Measurements from ENCODE around the gene POU2AF1.

DNA sequence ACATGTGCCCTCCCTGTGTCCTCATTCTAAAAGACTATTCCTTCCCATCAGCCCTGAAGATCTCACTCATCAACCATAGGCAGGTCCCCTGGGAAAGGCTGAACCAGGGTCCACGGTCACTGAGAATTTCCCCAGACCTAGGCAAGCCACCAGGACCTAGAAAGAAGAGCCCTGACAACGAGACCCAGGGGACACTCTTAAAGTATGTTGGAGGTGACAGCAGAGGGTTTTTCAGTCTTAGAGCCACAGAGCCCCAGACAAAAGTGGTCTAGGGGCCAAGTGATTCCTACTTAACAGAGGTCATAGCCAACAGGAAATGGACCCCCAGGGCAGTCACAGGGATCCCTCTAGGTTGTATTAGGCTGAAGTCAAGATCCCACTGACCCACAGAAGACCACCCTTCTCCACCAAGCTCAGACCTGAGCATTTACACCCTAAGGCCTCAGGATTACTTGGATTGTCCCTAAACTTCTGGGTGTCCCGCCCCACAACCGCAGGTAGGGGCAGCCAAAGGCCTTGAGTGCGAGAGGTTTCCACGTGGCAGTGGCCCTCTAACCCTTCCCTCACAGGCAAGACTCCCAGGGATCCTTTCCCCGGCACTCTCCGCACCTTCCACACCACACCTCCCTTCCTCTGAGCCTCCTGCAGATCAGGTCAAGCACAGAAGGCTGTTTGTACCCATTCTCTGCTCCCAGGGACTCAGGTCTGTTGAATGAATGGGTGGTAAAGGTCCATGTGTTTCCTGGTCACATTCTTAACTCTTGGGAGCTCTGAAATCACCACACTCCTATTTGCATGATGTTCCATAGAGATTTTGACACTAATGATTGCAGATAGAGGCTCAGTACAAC lies 12.3 kb downstream of the POU2AF1 start:
- TF ChIP-seq EP300 (IDR thresholded peaks at IDR 0.05) (no peak), BHLHE40 (IDR thresholded peaks at IDR 0.05; ENCODE audit: low read depth, low read length) (no peak), HDAC2 (IDR thresholded peaks at IDR 0.05) (no peak), SREBF2 (IDR thresholded peaks at IDR 0.05) (no peak), JUNB (IDR thresholded peaks at IDR 0.05) (no peak)
- TF ChIP-seq, protein P1, sequence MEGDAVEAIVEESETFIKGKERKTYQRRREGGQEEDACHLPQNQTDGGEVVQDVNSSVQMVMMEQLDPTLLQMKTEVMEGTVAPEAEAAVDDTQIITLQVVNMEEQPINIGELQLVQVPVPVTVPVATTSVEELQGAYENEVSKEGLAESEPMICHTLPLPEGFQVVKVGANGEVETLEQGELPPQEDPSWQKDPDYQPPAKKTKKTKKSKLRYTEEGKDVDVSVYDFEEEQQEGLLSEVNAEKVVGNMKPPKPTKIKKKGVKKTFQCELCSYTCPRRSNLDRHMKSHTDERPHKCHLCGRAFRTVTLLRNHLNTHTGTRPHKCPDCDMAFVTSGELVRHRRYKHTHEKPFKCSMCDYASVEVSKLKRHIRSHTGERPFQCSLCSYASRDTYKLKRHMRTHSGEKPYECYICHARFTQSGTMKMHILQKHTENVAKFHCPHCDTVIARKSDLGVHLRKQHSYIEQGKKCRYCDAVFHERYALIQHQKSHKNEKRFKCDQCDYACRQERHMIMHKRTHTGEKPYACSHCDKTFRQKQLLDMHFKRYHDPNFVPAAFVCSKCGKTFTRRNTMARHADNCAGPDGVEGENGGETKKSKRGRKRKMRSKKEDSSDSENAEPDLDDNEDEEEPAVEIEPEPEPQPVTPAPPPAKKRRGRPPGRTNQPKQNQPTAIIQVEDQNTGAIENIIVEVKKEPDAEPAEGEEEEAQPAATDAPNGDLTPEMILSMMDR (IDR thresholded peaks at IDR 0.05): no peak
